Caco-2 (cell line): ENCODE measurements around the gene DCST1. TPM values are rescaled to one million over a fixed set of nuclear protein-coding genes. Genes with fewer than 3 reads are reported as not detected.

Experiments
- BruUV-seq: library from RNA; stranded (reverse); fragments of 400-500 nt; replicated peaks from 2 replicates; lab custom pipeline; 2021; lab: Mats Ljungman, UMichigan
- CTCF ChIA-PET: fragments of 300-600 bp; sonication (Branson Sonifier 250); formaldehyde crosslinking; loops from one replicate; lab custom pipeline; 2022; ENCODE audit warnings: antibody characterized with exemption; lab: Charles Lee
- POLR2A ChIA-PET: fragments of 300-600 bp; sonication (Branson Sonifier 250); formaldehyde crosslinking; loops from one replicate; lab custom pipeline; 2022; ENCODE audit warnings: antibody characterized with exemption; lab: Charles Lee
- DNase-seq, 2 experiments: peaks; one replicate each; pipeline versions ENCODE4 v3.0.0 to v3.0.0-alpha.2; 2020 to 2022
- H3K27me3 ChIP-seq: replicated peaks from 2 replicates; pipeline ENCODE4 v1.6.0; 2011; ENCODE audit warnings: low read length; ENCODE audit not compliant: control insufficient read depth, insufficient read depth
- H3K36me3 ChIP-seq: 2 replicates; pipeline ENCODE4 v1.5.1; 2011; ENCODE audit warnings: low read length; ENCODE audit not compliant: control insufficient read depth, insufficient read depth
- H3K4me1 ChIP-seq: fragments of 250-450 bp; sonication (Bioruptor Pico); 2 replicates; pipeline ENCODE4 v1.5.1; 2020; ENCODE audit warnings: mild to moderate bottlenecking
- H3K4me3 ChIP-seq: 2 replicates; pipeline ENCODE4 v1.5.1; 2011; ENCODE audit warnings: low read depth, mild to moderate bottlenecking, control low read depth, low read length
- H3K9me3 ChIP-seq: fragments of 250-450 bp; sonication (Bioruptor Pico); 2 replicates; pipeline ENCODE4 v1.5.1; 2020; ENCODE audit warnings: mild to moderate bottlenecking, moderate library complexity
- H3K27ac Mint-ChIP-seq: one replicate; pipeline ENCODE4 v1.8.0; 2022; ENCODE audit warnings: mixed read lengths; ENCODE audit not compliant: unreplicated experiment
- H3K27me3 Mint-ChIP-seq: one replicate; pipeline ENCODE4 v1.8.0; 2022; ENCODE audit warnings: mixed read lengths; ENCODE audit not compliant: insufficient read depth, unreplicated experiment
- H3K36me3 Mint-ChIP-seq: one replicate; pipeline ENCODE4 v1.8.0; 2022; ENCODE audit warnings: mild to moderate bottlenecking, mixed read lengths; ENCODE audit not compliant: insufficient read depth, unreplicated experiment
- H3K4me1 Mint-ChIP-seq: one replicate; pipeline ENCODE4 v1.8.0; 2022; ENCODE audit warnings: low read depth, mixed read lengths; ENCODE audit not compliant: unreplicated experiment
- H3K4me3 Mint-ChIP-seq: one replicate; pipeline ENCODE4 v1.8.0; 2022; ENCODE audit warnings: mild to moderate bottlenecking, moderate library complexity, mixed read lengths; ENCODE audit not compliant: unreplicated experiment
- H3K9me3 Mint-ChIP-seq: one replicate; pipeline ENCODE4 v1.8.0; 2022; ENCODE audit warnings: mixed read lengths; ENCODE audit not compliant: unreplicated experiment
- intact Hi-C: fragments of 100-400 bp; cut with micrococcal nuclease; formaldehyde crosslinking; loops from one replicate; pipeline ENCODE4 v1.10.0; 2022; ENCODE audit not compliant: unreplicated experiment
- total RNA-seq: library from RNA; stranded (reverse); gene quantifications from 2 replicates; pipeline ENCODE4 v1.2.3, GENCODE V29; 2022
- TF ChIP-seq, protein P1 (sequence below), 2 experiments: fragments of 200-600 bp in 1 of 2; IDR thresholded peaks; 1 replicate in 1 of 2; 2 replicates in 1 of 2; pipeline versions ENCODE4 v1.5.1 to v1.8.0; 2011 to 2022; ENCODE audit warnings: antibody characterized with exemption in 1 of 2, control low read depth in 1 of 2, inconsistent platforms in 1 of 2, low read depth in 1 of 2, low read length in 1 of 2, mild to moderate bottlenecking in 1 of 2, moderate library complexity in 1 of 2; ENCODE audit not compliant: insufficient read depth in 1 of 2, severe bottlenecking in 1 of 2, unreplicated experiment in 1 of 2

Gene DCST1
- total RNA-seq, 1 experiment from 2014 or later = not detected

DNA sequence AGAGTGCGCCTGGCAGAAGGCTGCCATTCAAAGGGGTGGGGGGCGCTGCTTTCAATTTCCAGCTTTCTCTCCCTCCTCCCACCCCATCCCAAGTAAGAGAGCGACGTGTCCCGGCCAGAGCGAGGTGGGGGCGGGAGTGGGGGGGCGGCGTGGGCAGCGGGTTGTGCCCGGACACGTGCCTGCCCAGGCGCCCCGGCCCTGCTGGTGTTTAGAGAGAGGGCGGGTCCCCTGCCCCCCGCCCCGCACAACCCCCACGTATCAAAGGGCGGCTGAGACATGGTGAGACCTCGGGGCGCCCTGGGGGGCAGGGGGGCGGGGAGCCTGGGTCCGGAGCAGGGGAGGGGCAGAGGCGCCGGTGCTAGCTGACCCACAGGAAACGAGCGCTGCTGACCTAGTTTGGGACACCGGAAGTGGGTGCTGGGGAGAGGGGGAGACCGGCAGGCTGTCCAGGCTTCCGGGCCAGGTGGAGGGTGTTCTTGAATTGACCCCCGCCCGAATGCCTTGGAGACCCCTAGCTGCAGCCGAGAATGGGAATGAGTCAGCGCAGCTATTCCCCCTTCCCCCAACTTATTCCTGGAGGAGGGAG, 29.8 kb upstream of the DCST1 start:
- H3K4me1 ChIP-seq = peaks cover 43% of the 10 kb centered on the region
- CTCF ChIA-PET = interaction anchor here (0.5 to 3.2 kb wide), 3 partner anchors 14 to 23 kb away, joined by 5 to 16 read pairs (median 7); no protein-coding TSS in a partner anchor
- H3K36me3 Mint-ChIP-seq = peaks cover 49% of the 10 kb centered on the region

DNA sequence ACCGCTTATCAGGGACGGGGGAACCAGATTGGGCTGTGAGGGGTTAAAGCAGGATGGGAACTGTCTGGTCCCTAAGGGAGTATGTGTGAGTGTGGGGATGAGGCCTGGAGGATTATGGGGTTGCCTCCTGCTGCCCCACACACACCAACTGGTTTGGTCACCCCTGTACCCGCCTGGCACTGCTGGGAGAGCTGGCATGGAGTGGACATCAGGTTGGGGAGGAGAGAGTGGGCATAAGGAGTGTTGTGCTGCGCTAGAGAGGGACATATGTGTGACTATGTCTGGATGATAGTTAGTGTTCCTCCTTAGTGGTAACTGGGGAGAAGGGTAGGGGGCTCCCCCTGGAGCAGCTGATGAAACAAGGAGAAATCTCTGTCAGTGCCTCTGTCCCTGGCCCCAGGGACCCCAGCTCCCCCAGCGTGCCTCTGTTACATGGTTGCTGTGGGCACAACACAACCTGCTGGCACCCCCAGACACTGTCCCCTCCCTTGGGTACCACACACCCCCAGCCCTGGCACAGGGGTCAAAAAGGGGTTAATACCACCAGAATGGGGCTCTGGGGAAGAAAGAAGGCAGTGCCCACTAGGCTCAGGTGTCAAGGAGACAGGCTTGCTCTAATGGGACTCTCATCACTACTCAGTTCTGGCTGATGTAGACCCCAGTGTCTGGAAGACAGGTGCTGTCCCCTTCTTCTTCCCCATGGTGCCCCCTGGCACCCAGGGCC, 29.1 kb upstream of the DCST1 start:
- H3K36me3 ChIP-seq = peaks cover 4% of the 10 kb centered on the region
- H3K9me3 Mint-ChIP-seq = no peaks in the 10 kb centered on the region
- CTCF ChIA-PET = interaction anchor here (3.2 kb wide), 1 partner anchor 13 kb away, joined by 16 read pairs; no protein-coding TSS in a partner anchor
- H3K4me3 Mint-ChIP-seq = peak overlapping the region; percentile 96
- H3K27ac Mint-ChIP-seq = peak overlapping the region; percentile 88
- POLR2A ChIA-PET = no interaction called here
- H3K4me1 Mint-ChIP-seq = peaks cover 18% of the 10 kb centered on the region
- H3K27me3 ChIP-seq = no peaks in the 10 kb centered on the region
- peak overlapping the region; percentile 98 for H3K4me3 ChIP-seq
- no peaks in the 10 kb centered on the region for H3K27me3 Mint-ChIP-seq
- H3K36me3 Mint-ChIP-seq = peaks cover 47% of the 10 kb centered on the region
- TF ChIP-seq, protein P1, sequence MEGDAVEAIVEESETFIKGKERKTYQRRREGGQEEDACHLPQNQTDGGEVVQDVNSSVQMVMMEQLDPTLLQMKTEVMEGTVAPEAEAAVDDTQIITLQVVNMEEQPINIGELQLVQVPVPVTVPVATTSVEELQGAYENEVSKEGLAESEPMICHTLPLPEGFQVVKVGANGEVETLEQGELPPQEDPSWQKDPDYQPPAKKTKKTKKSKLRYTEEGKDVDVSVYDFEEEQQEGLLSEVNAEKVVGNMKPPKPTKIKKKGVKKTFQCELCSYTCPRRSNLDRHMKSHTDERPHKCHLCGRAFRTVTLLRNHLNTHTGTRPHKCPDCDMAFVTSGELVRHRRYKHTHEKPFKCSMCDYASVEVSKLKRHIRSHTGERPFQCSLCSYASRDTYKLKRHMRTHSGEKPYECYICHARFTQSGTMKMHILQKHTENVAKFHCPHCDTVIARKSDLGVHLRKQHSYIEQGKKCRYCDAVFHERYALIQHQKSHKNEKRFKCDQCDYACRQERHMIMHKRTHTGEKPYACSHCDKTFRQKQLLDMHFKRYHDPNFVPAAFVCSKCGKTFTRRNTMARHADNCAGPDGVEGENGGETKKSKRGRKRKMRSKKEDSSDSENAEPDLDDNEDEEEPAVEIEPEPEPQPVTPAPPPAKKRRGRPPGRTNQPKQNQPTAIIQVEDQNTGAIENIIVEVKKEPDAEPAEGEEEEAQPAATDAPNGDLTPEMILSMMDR (IDR thresholded peaks at IDR 0.05; ENCODE audit: insufficient read depth in 1 of 2, low read depth in 1 of 2, low read length in 1 of 2, severe bottlenecking in 1 of 2, unreplicated experiment in 1 of 2) = no peak
- peaks cover 45% of the 10 kb centered on the region for H3K4me1 ChIP-seq
- intact Hi-C loops = loop anchor here (5.0 kb wide), 2 partner anchors 78 to 123 kb away; partner anchors contain the start of gene EFNA1
- no peak for DNase-seq
- no peaks in the 10 kb centered on the region for H3K9me3 ChIP-seq
- TSS peak; percentile 5 for BruUV-seq

More for the DNA sequence above, 29.8 kb upstream of the DCST1 start:
- peak overlapping the region; percentile 96 for H3K4me3 Mint-ChIP-seq
- Histone ChIP-seq H3K4me3 (peak overlapping the region; percentile 98), H3K27me3 (no peaks in the 10 kb centered on the region), H3K36me3 (peaks cover 4% of the 10 kb centered on the region), H3K9me3 (no peaks in the 10 kb centered on the region)
- POLR2A ChIA-PET = interaction anchor here (1.0 to 2.3 kb wide), 2 partner anchors 30 to 47 kb away, joined by 3 to 7 read pairs; no protein-coding TSS in a partner anchor
- BruUV-seq = no TSS peak
- DNase-seq = peak; percentile 58 to 76
- no peaks in the 10 kb centered on the region for H3K27me3 Mint-ChIP-seq
- intact Hi-C loops = loop anchor here (5.0 kb wide), 2 partner anchors 78 to 123 kb away; partner anchors contain the start of gene EFNA1
- H3K4me1 Mint-ChIP-seq = peaks cover 20% of the 10 kb centered on the region
- no peaks in the 10 kb centered on the region for H3K9me3 Mint-ChIP-seq
- TF ChIP-seq, protein P1 (IDR thresholded peaks at IDR 0.05; ENCODE audit: insufficient read depth in 1 of 2, low read depth in 1 of 2, low read length in 1 of 2, severe bottlenecking in 1 of 2, unreplicated experiment in 1 of 2) = no peak
- H3K27ac Mint-ChIP-seq = peak overlapping the region; percentile 88
